ENCODE measurements around the gene GOSR2.

- TF ChIP-seq KDM5B (CRISPR knock-in tag; IDR thresholded peaks at IDR 0.05; ENCODE audit: borderline replicate concordance) (no peak), XRCC5 (optimal IDR thresholded peaks at IDR 0.05; ENCODE audit: low read length) (no peak), JUNB (CRISPR knock-in tag; IDR thresholded peaks at IDR 0.05; ENCODE audit: borderline replicate concordance) (no peak), FOXK2 (IDR thresholded peaks at IDR 0.05) (no peak), TAF1 (CRISPR knock-in tag; IDR thresholded peaks at IDR 0.05) (no peak), TCF7 (IDR thresholded peaks at IDR 0.05; ENCODE audit: low read depth) (no peak), FOXC1 (CRISPR knock-in tag; IDR thresholded peaks at IDR 0.05; ENCODE audit: borderline replicate concordance) (no peak), IRF2 (CRISPR knock-in tag; IDR thresholded peaks at IDR 0.05) (no peak)
- TF ChIP-seq, protein P1, sequence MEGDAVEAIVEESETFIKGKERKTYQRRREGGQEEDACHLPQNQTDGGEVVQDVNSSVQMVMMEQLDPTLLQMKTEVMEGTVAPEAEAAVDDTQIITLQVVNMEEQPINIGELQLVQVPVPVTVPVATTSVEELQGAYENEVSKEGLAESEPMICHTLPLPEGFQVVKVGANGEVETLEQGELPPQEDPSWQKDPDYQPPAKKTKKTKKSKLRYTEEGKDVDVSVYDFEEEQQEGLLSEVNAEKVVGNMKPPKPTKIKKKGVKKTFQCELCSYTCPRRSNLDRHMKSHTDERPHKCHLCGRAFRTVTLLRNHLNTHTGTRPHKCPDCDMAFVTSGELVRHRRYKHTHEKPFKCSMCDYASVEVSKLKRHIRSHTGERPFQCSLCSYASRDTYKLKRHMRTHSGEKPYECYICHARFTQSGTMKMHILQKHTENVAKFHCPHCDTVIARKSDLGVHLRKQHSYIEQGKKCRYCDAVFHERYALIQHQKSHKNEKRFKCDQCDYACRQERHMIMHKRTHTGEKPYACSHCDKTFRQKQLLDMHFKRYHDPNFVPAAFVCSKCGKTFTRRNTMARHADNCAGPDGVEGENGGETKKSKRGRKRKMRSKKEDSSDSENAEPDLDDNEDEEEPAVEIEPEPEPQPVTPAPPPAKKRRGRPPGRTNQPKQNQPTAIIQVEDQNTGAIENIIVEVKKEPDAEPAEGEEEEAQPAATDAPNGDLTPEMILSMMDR (CRISPR knock-in tag; IDR thresholded peaks at IDR 0.05), result no peak
Observed at GRCh38 chr17:46876926-46877325, 46.0 kb upstream of the GOSR2 start.

Measured in HepG2 (cell line).